ENCODE measurements around the gene IRF7.

GRCh38 chr11:593347-593746, 22.4 kb downstream of the IRF7 start:
- no peak for TF ChIP-seq POLR2A (IDR thresholded peaks at IDR 0.05)
- TF ChIP-seq CTCF (IDR thresholded peaks at IDR 0.05) = no peak
- TF ChIP-seq POLR2AphosphoS5 (IDR thresholded peaks at IDR 0.05) = no peak
- no peak for TF ChIP-seq EP300 (IDR thresholded peaks at IDR 0.05; ENCODE audit: low read depth)

Measured in transverse colon (tissue), 4 donors.